ENCODE results near the gene MN1.

MN1 gene

DNA sequence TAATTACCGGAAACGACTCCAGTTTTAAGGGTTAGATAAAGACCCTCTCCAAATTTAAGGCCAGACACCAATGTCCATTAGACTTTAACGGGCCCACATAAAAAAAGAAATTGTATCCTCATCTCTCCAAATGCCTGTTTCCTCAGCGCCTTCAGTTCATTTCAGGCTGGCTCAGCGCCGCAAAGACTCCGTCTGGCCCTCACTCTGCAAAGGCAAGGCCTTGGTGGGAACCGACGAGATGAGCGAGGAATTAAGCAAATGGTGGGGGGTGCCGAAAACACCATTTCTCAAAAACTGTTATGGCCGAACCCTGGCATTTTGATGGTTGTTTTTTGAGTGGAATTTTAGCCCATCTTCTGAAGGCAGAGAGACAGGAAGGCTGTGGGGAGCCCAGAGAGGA is 15.7 kb downstream of the MN1 start:
- no peak for DNase-seq (ENCODE audit: low read depth)

DNA sequence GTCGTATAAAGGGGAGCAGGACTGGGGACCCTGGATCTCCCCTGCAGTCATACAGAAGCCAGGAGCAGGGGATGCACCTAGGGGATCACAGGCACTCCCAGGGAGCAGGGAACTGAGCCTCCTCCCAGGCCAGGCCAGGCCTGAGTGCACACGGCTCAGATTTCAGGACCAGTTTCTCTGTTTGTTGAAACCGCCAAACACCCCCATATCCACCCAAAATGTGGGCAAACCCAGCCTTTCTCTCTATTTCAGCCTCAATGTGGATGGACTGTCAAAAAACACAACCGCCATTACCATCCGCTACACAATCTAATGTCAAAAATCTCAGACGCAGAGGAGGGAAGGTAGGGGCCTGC is 17.5 kb downstream of the MN1 start:
- no peak for DNase-seq (ENCODE audit: low read depth)

DNA sequence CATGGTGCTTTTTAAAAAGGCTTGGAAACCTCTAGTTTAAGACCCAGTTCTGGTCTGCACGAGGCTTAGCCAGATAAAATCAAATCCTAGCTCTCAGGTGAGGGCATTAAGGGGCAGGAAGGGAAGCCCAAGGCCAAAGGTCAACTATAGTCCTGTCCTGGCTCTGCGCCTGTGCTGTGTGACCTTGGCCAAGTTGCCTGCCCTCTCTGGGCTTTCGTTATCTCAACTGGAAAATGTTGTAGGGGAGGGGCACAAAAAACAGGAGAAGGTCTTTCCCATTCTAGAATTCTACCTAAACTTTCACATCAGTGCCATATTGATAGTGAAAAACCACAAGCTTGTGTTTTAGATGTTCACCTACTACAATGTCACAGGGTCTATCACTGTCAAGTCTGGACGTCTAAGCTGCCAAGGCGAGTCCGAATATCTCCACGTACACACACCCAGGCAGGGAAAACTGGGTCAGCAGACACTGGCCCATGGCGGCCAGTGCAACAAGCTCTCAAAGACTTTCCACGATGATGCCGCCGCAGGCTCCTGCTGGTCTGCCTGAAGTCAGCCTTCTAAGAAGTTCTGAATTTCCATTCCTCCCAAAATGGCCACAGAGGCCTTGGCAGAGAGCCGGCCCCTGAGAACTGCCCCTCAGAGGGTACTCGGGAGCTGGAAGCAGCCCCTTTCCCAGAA is 18.0 kb downstream of the MN1 start:
- DNase-seq (ENCODE audit: low read depth) = no peak

DNA sequence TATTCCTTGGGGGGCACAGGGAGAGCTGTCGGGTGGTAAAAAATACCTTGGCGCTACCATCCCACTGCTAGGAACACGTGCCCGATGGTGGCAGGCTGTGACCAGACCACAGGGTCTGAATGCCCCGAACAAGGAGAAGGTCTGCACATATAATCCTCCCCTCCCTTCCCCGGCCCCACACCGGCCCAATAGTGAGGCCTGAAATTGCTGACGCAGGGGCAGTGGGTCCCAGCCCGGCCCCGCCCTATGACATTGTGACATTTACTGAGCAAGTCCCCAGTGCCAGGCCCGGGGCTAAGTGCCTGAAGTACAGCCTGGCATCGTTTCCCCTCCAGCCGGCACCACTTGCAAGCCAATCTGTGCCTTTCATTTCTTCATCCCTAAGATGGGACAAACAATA is 19.5 kb downstream of the MN1 start:
- no peak for DNase-seq (ENCODE audit: low read depth)

DNA sequence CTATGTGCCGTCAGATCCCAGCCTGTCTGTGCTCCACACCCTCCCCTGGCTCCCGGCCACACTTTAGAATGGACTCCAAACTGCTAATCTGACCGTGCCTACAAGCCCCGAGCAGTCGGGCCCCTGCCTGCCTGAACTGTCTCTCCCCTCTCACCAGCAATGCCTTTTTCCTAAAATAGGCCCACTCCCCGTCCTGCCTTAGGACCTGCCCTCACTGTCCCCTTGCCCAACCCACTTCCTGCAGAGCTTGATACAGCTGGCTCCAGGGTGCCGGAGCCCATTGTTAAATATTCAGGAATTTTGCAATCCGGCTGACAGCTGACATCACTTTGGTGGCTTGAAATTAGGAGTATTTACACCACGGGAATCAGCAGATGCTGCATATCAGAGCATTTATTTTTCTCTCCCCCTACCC is 21.4 kb downstream of the MN1 start:
- DNase-seq (ENCODE audit: low read depth) = no peak

DNA sequence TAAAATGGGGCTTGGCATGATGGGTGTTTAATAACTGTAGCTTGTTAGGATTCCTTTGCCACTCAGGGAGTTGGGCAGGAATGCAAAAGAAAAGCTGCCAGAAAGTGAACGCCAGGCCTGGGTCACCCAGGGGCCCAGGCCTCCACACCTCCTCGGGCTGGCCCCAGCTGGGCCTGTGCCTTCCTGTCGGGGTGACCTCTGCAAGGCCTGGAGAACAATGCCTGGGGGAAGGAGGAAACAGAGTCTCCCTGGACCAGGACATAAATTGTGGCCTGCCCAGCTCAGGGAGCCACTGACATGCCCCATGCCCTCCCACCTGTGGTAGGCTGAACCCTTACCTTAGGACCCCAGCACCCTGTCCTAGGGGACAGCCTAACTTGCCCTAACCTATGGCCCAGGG is 21.9 kb downstream of the MN1 start:
- DNase-seq (ENCODE audit: low read depth) = no peak

DNA sequence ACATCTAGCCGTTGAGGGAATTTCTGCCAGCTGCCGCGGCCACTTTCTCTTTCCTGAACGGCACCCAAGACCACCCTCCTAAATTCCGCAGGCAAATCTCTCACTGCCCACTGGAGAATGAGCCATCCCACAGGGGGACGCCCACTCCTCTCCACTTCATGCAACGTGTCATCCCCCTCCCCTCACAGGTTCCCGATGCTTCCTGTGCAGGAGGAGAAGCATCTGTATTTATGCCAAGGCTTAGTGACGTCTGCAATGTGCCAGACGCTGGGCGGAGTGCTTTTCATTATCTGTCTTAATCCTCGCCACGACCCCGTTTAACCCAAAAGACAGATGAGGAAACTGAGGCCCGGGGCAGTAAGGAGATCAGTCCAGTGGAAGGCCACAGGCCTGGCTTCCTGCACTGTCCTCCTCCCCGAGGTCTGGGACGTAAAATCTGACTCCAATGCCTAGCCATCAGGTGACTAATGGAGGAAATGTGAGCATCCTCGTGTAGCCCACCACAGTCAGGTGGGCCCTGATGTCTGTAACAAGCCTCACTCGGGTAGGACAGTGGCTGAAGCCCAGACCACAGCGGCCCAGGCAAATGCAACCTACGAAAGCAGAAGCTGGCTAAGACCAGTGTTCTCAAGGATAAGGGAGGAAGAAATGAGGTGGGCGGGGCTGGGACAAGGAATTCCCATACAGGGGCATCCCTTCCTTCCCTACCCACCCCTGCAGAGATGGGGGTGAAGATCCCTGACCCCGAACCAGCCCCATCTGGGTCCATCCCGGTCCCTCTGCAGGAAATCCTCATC is 23.1 kb downstream of the MN1 start:
- DNase-seq (ENCODE audit: low read depth) = no peak

DNA sequence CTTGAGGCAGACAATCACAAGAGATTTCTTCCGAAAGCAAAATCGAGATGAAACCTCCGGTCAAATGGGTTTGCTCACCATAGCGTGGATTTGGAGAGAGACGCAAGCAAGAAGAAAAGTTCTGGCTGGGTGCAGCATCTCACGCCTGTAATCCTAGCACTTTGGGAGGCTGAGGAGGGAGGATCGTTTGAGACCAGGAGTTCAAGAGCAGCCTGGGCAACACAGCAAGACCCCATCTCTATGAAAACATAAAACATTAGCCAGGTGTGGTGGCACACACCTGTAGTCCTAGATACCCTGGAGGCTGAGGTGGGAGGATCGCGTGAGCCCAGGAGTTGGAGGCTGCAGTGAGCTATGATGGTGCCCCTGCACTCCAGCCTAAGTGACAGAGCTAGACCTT is 24.4 kb downstream of the MN1 start:
- no peak for DNase-seq (ENCODE audit: low read depth)

DNA sequence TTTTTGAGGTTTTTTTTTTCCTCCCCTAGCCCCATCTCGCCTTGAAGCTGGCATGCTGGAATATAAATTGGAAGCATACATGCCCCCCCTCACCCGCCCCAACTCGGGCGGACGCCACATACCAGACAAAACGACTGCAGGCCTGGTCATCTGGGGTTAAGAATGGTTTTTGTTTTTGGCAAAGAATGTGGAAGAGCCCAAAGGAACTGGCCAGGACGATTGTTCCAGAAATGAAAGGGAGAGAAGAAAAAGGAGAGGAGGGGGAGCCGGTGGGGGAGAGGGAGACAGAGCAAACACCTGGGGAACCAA is 25.0 kb downstream of the MN1 start:
- no peak for DNase-seq (ENCODE audit: low read depth)

DNA sequence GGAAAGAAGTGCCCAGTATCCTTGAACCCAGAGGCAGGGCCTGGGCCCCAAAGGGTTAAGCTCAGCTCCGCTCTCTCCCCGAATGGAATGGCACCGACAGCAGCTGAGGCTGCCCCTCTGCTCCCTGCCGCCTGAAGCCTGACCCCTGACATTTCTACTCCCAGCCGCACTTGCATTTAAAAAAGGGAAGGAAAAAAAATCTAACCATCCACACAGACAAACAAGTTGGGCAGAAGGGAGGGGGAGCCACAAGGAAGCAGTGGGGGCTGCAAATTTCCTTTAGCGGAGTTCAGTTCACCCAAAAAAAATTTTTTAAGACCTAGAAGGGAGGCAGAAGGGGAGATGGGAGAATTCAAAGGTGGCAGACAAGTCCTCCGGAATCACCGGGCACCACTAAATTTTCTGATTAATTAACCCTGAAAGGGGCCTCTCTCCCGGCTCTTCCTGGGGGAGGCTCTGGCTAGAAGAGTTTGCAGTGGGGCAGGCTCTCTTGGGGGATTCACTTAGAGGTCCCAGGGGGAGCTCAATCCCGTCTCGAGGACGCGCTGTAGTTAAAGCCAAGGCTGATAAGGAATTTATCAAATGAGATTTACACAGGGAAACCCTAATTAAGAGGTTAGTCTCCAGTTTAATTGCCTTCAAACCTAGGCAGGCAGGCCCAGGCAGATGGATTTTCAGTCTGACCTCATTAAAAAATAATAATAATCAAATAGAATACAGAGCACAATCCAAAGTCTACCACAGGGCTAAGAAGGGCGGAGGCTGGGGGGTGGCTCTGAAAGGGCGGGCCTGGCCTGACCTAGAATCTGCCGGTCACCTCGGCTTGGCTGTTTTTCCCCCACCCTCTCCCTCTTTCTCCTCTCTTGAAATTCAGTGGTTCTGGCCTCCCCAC is 25.6 kb downstream of the MN1 start:
- no peak for DNase-seq (ENCODE audit: low read depth)

DNA sequence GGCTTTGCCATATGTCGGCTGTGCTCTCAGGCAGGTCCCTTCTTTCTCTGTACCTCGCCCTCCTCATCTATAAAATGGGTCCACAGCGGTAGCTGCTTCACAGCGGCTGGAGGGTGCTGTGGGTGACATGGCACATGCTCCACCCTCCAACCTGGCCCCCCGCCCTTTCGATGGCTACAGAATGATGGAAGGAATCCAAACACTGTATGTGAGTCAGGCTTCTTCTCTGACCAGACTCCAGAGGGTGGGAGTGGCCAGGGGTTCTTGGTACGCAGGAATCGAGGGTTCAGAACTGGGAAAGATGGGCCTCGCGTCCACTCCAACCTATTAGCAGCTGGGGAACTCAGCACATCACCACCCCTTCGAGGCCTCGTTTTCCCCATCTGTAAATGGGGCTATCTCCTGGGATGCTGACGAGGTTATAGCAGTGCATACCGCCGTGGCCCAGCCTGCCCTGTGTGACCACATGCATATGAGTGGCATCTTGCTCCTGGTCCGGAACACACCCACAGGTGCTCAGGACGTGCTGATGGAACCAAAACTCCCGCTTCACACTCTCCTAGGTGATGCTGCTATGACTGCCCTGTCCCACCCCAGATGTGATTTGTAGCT is 26.4 kb downstream of the MN1 start:
- no peak for DNase-seq (ENCODE audit: low read depth)

DNA sequence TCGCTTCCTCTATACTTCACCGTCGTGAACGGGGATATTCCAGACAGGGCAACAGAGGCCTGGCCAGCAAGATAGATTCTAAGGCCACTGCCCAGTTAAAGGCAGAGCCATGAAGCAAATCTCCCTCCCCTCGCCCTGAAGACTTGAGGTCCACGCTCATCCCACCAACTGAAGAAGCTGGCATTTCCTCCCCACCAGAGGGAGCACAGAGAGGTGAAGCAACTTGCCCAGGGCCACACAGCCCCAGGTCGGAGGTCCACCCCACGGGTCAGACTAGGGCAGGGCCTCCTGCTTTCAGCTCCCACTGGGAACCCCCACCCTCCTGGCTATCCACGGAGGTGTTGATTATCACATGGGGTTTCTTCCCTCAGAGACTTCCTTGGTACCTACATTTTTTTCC is 27.4 kb downstream of the MN1 start:
- no peak for DNase-seq (ENCODE audit: low read depth)

DNA sequence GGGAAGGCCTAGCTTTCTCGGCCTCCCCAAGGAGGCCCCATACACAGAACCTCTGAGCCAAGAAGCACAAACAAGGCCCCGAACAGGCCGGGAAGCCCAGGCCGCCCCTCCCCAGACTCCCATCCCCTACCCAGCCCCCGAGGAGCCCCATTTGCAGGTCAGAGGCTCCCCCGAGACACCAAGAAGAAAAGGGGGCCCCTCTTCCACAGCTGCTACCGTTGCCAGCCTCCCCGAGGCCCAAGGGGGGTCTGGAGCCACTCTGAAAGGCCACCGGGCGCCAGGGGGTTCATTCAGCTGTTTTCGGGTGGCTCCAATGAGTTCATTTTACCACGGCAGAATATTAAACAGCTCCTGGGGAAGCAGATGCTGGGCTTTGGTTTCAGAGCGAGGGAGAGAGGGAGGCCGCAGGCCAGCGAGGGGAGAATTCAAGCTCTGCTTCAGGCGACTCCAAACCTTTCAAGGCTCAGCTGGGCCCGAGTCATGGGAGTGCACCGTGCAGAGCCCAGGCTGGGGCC is 28.5 kb downstream of the MN1 start:
- no peak for DNase-seq (ENCODE audit: low read depth)

DNA sequence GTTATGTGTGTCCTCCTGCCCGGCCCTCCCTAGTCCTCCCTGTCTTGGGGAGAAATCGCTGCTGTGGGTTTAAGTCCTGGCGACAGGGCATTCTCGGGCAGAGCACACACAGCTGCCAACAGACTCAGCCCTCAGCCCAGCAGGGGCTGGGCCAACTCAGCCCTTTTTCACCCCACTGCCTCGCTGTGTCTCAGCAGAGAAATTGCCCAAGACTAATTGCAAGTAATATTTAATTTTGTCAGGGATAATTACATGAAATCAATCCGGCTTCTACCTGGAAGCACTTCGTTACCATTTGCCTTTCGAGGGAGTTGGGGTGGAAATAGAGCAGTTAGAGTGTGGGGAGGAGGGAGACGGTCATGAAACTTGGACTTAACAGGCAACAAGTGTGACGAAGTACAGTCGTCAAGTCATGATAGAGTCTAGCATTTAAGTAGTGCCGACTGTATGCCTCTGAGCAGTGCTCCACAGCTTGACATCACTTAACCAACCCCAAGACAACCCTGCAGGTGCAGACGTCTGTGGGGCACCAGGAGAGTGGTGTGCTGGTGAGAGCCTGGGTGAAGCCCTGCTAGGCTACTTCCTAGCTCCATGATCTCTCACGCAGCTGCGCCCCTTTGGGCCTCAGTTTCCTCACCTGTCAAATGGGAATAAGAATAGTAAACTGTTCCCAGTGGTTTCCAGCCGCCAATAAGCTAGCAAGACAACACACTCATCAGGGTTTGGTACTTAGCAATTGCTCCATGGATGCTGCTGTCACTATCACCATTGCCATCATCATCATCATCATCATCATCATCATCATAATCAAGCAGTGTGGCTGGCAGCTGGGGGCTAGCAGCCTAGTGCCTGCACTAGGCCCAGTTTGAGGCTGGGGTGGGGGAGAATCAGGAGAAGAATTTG is 29.2 kb downstream of the MN1 start:
- DNase-seq (ENCODE audit: low read depth) = no peak

DNA sequence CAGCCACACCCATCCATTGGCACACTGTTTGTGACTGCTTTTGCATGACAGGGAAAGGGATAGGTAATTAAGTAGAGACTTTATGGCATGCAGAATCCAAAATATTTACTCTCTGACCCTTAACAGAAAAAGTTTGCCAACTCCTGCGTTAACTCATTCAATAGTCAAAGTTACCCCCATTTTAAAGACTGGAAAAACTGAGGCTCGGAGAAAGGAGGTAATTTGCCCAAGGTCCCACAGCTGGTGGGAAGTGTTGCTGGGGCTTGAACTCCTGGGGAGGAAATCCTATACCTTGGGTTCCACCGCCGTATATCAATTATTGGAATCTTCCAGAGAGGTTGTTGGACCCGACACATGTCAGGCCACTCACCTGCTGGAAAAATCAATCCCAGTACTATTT is 29.9 kb downstream of the MN1 start:
- DNase-seq (ENCODE audit: low read depth) = no peak

DNA sequence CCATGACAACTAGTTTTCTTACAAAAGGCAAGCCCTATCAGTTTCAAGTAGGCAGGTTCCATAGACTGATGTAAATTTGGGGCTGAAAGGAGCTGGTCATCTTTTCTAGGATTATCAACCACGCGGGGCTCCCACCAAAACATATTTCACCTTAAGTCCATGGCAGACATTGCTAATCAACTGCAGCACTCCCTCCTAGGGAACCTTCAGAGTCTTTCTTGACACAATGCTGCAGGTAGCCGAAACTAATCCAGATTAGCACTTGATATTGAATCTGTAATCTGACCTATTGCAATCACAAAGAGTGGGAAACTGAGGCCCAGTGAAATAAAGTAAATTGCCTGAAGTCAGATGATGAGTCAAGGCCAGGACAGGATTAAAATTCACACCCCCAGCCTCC is 32.5 kb downstream of the MN1 start:
- no peak for DNase-seq (ENCODE audit: low read depth)

DNA sequence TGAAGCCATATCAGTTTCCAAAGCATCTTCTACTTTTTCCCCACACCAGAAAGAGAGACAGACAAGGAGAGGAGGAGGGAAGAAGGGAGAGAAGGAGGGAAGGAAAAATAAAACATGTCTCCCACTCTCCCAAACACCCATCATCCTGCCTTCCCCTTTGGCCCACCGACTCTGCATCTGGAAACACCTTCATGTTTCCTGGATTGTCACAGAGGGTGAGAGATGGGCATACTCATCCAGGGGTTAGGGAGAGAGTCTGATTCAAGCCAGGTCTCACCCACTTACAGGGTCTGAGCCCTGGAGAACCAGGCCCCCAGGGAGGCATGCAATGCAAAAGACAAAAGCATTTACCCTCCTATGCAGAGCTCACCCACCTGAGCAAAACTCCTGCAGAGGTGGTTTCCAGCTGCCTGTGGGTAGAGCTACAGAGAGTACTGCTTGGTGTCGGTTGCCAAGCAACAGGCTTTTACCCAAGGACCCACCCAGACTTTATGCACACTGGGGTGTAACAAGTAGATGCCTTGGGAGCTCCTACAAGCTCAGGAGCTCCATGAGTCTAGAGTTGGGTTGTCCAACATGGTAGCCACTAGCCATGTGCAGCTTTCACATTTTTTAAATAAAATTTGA is 33.4 kb downstream of the MN1 start:
- no peak for DNase-seq (ENCODE audit: low read depth)

DNA sequence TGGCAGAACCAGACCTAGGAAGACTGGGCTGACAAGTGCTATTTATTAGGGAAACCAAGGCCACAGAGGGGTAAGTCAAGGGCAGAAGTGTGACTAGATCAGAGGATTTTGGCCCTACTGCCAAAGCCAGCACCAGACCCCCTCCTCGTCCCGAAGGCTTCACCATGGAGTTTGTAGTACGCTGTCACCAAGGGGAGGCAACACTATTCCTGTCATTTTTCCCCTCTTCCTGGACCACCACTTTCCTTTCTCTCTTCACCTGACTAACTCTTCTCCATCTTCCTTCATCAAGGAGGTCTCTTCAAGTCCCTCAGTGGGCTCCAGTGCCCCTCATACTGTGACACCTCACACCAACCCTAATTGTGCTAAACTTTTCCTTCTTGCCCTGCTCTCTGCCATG is 34.9 kb downstream of the MN1 start:
- DNase-seq (ENCODE audit: low read depth) = no peak

DNA sequence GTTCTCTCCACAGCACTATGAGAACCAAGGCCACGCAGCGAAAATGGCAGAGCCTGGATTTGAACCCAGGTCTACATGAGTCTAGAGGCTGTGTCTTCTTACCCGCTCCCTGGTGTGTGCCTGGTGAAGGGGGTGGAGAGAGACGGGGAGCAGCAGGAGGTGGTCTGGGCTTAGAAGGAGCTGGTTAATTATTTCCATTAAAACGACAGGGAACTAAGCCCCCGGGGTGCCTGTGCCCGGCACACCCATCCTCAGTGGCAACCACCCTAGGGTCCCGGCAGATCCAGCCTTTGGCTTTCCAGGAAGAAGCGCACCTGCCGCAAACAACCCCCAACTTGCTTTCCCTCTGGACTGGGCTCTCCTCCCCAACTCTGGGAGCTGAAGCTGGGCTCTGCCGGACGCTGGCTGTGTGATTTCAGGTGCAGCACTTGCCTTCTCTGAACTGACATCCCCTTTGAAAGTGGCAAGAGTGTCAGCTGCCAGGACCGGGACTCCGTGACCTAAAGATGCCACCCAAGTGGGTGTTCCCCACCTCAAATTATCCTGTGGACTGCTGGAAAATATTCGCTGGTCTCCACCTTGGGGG is 35.8 kb downstream of the MN1 start:
- DNase-seq (ENCODE audit: low read depth) = no peak

DNA sequence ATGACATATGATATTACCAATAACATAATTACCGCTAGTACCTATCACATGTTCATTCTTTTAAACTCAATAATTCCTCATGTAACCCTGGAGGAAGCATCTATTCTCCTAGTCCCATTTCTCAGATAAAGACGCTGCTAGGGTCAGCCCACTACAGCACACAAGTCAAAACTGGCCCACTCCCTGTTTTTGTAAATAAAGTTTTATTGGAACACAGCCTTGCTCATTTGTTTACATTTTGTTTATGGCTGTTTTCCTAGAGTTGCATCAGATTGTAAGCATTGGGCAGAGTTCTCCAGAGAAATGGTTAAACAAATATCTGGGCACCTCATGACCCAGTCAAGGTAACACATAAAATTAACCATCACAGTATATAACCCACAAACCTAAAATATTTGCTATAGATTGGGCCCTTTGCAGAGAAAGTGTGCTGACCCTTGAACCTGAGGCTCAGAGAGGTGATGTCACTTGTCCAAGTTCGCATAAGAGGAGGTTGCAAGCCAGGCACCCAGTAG is 36.8 kb downstream of the MN1 start:
- no peak for DNase-seq (ENCODE audit: low read depth)

All from fibroblast of the conjunctiva (primary cell).